ENCODE measurements around the gene DMAC2L. TPM values are rescaled to one million over a fixed set of nuclear protein-coding genes. Genes with fewer than 3 reads are reported as not detected.

DMAC2L gene
- total and polyA plus RNA-seq, 10 of the 15 experiments (the other 5 are each of a cell fraction or from before 2014, with no cell fraction given) = 9.5 to 76.3 (median 28.2) TPM

- no peak overlapping the region for H3K27ac ChIP-seq (ENCODE audit: control insufficient read depth, insufficient read depth)
- ChIA-PET SMC1A (ENCODE audit: uncharacterized antibody, unreplicated experiment) (interaction anchor here (0.7 to 2.2 kb wide), 6 partner anchors 9 to 100 kb away, joined by 3 to 10 read pairs (median 4); no protein-coding TSS in a partner anchor), RAD21 (ENCODE audit: unreplicated experiment) (interaction anchor here (1.5 to 1.6 kb wide), 3 partner anchors 11 to 185 kb away, joined by 3 to 6 read pairs (median 3); no protein-coding TSS in a partner anchor), POLR2A (interaction anchor here (0.6 to 1.0 kb wide), 2 partner anchors 10 to 241 kb away, joined by 4 read pairs; no protein-coding TSS in a partner anchor), CTCF (interaction anchor here (0.5 to 1.6 kb wide), 3 partner anchors 9 to 505 kb away, joined by 3 to 4 read pairs (median 4); no protein-coding TSS in a partner anchor)
- intact Hi-C loops (cut with micrococcal nuclease; ENCODE audit: unreplicated experiment) = no loop called here
- in situ Hi-C loops (cut with MboI) = no loop called here
- no peaks in the 10 kb centered on the region for H3K9me3 ChIP-seq (replicated peaks; ENCODE audit: control insufficient read depth, insufficient read depth, low read length)
- peaks cover 0 to 4% of the 10 kb centered on the region in 2 experiments; a peak in 3 of 4 replicates for H3K36me3 ChIP-seq (ENCODE audit: control insufficient read depth in 2 of 2, insufficient read depth in 2 of 2, low read length in 1 of 2)
- DNase-seq (ENCODE audit: low read depth, low spot score) (no peak), FAIRE-seq (no peak), ATAC-seq (peak; percentile 49; the same call in 2 of the 3 replicates)
- H3K9ac ChIP-seq (ENCODE audit: control insufficient read depth, insufficient read depth, low read length) = no peak overlapping the region
- 94% methylated on average over 1 of the region's 1 CpG for WGBS (ENCODE audit: insufficient coverage, insufficient replicate concordance, low lambda C conversion rate, missing lambda C conversion rate)
- H3K27me3 ChIP-seq (replicated peaks in 1 of 2; ENCODE audit: control insufficient read depth in 2 of 2, insufficient read depth in 2 of 2, low read length in 1 of 2) = no peaks in the 10 kb centered on the region
- no peaks in the 10 kb centered on the region for H3K79me2 ChIP-seq (ENCODE audit: control insufficient read depth, insufficient read depth, low read length)
- TF ChIP-seq SRF (IDR thresholded peaks at IDR 0.05; ENCODE audit: low read depth in 2 of 2, low read length in 2 of 2) = no peak
- TF ChIP-seq, protein P1, sequence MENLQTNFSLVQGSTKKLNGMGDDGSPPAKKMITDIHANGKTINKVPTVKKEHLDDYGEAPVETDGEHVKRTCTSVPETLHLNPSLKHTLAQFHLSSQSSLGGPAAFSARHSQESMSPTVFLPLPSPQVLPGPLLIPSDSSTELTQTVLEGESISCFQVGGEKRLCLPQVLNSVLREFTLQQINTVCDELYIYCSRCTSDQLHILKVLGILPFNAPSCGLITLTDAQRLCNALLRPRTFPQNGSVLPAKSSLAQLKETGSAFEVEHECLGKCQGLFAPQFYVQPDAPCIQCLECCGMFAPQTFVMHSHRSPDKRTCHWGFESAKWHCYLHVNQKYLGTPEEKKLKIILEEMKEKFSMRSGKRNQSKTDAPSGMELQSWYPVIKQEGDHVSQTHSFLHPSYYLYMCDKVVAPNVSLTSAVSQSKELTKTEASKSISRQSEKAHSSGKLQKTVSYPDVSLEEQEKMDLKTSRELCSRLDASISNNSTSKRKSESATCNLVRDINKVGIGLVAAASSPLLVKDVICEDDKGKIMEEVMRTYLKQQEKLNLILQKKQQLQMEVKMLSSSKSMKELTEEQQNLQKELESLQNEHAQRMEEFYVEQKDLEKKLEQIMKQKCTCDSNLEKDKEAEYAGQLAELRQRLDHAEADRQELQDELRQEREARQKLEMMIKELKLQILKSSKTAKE (IDR thresholded peaks at IDR 0.05; ENCODE audit: low read depth, poor library complexity, severe bottlenecking) = no peak
- TF ChIP-seq GABPA (IDR thresholded peaks at IDR 0.05; ENCODE audit: low read depth) = no peak
- no peak for TF ChIP-seq BCL3 (IDR thresholded peaks at IDR 0.05; ENCODE audit: borderline replicate concordance, insufficient read depth, low read depth, low read length, poor library complexity, severe bottlenecking)
- TF ChIP-seq ATF3 (IDR thresholded peaks at IDR 0.05; ENCODE audit: borderline replicate concordance, extremely low read depth, low read depth, low read length) = no peak
- no peak for TF ChIP-seq RELA (IDR thresholded peaks at IDR 0.05; ENCODE audit: borderline replicate concordance, partially characterized antibody)
- TF ChIP-seq ZNF24 (IDR thresholded peaks at IDR 0.05) = no peak
- TF ChIP-seq ZNF207 (IDR thresholded peaks at IDR 0.05; ENCODE audit: borderline replicate concordance) = no peak
- no peak for TF ChIP-seq CHD2 (IDR thresholded peaks at IDR 0.05; ENCODE audit: borderline replicate concordance, low read depth, low read length)
- TF ChIP-seq CHD1 (IDR thresholded peaks at IDR 0.05; ENCODE audit: low read depth, low read length) = no peak
- TF ChIP-seq, protein P2, sequence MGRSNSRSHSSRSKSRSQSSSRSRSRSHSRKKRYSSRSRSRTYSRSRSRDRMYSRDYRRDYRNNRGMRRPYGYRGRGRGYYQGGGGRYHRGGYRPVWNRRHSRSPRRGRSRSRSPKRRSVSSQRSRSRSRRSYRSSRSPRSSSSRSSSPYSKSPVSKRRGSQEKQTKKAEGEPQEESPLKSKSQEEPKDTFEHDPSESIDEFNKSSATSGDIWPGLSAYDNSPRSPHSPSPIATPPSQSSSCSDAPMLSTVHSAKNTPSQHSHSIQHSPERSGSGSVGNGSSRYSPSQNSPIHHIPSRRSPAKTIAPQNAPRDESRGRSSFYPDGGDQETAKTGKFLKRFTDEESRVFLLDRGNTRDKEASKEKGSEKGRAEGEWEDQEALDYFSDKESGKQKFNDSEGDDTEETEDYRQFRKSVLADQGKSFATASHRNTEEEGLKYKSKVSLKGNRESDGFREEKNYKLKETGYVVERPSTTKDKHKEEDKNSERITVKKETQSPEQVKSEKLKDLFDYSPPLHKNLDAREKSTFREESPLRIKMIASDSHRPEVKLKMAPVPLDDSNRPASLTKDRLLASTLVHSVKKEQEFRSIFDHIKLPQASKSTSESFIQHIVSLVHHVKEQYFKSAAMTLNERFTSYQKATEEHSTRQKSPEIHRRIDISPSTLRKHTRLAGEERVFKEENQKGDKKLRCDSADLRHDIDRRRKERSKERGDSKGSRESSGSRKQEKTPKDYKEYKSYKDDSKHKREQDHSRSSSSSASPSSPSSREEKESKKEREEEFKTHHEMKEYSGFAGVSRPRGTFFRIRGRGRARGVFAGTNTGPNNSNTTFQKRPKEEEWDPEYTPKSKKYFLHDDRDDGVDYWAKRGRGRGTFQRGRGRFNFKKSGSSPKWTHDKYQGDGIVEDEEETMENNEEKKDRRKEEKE (IDR thresholded peaks at IDR 0.05) = no peak
- no peak for TF ChIP-seq SUPT20H (IDR thresholded peaks at IDR 0.05; ENCODE audit: borderline replicate concordance, control insufficient read depth, low read depth, low read length)
- no peak for TF ChIP-seq JUNB (IDR thresholded peaks at IDR 0.05)
- no peak for TF ChIP-seq HDAC6 (IDR thresholded peaks at IDR 0.05; ENCODE audit: unreplicated experiment)
- no peaks in the 10 kb centered on the region for H4K20me1 ChIP-seq (ENCODE audit: control insufficient read depth, insufficient read depth)
- no peak overlapping the region for H3K4me3 ChIP-seq
- BruUV-seq (replicated peaks) = no TSS peak
- H3K4me2 ChIP-seq (ENCODE audit: control insufficient read depth, insufficient read depth) = no peak overlapping the region
- no peak overlapping the region for H2AFZ ChIP-seq (ENCODE audit: control insufficient read depth, low read depth, low read length)
- no peaks in the 10 kb centered on the region for H3K4me1 ChIP-seq (ENCODE audit: control insufficient read depth, insufficient read depth, low read length)
These were observed 43.6 kb downstream of the DMAC2L start for GRCh38 chr14:50355692-50356091.
